ENCODE results near the gene PTGDS.

PTGDS gene

DNA sequence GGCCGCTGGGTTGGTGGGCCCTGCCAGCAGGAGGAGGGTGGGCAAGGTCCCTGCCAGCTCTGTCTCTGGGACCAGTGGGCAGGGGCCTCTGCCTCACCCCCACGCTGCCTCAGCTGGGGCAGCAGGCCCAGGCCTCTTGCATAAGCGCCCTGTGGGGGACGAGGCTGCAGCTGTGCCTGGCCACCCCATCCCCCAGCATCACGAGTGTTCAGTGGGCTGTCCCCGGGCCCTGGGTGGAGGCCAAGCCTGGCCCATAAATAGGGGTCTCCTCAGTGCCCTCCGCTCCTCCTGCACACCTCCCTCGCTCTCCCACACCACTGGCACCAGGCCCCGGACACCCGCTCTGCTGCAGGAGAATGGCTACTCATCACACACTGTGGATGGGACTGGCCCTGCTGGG is at the start of gene PTGDS:
PTGDS (plus strand) TSS at position 282 of the 400 bp plus-strand sequence; CDS start at position 357, 75 bp downstream.
- no peak within 1 kb of the TSS for H3K4me3 ChIP-seq (ENCODE audit: low read depth, low read length)
- no peak for DNase-seq (ENCODE audit: low read depth)
- TF ChIP-seq, protein P1, sequence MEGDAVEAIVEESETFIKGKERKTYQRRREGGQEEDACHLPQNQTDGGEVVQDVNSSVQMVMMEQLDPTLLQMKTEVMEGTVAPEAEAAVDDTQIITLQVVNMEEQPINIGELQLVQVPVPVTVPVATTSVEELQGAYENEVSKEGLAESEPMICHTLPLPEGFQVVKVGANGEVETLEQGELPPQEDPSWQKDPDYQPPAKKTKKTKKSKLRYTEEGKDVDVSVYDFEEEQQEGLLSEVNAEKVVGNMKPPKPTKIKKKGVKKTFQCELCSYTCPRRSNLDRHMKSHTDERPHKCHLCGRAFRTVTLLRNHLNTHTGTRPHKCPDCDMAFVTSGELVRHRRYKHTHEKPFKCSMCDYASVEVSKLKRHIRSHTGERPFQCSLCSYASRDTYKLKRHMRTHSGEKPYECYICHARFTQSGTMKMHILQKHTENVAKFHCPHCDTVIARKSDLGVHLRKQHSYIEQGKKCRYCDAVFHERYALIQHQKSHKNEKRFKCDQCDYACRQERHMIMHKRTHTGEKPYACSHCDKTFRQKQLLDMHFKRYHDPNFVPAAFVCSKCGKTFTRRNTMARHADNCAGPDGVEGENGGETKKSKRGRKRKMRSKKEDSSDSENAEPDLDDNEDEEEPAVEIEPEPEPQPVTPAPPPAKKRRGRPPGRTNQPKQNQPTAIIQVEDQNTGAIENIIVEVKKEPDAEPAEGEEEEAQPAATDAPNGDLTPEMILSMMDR (IDR thresholded peaks at IDR 0.05; ENCODE audit: low read depth, low read length, missing control alignments), result no peak

DNA sequence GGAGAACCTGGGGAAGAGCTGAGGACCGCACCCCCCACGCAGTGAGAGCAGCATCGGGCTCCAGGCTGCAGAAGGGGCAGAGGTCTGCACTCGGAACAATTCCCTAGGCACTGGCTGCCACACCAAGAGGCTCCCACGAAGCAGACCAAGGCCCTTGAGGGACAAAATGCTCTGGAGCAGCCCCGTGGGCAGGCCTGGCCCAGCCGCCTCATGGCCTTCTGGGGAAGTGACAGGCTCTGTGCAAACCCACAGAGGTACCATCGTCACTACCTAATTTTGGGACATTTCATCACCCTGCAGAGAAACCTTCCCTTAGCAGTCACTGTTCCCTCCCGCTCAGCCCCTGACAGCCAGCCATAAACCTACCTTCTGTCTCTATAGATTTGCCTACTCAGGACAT is 48.7 kb upstream of the PTGDS start:
- no peak for DNase-seq (ENCODE audit: low read depth)
- H3K4me3 ChIP-seq (ENCODE audit: low read depth, low read length), result no peak overlapping the region
- TF ChIP-seq, protein P1 (IDR thresholded peaks at IDR 0.05; ENCODE audit: low read depth, low read length, missing control alignments), result no peak

DNA sequence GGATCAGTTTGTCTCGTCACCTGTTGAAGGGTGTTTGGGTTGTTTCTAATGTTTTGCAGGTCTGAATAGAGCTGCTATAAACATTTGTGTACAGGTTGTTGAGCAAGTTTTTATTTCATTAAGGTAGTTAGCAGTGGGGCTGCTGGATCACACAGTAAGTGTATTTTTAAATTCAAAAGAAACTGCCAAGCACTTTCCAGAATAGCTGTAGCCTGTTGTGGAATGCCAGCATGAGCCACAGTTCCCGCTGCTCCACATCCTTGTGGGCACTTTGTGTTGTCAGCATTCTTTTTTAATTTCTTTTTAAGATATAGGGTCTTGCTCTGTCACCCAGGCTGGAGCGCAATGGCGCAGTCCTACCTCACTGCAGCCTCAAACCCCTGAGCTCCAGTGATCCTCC is 47.3 kb upstream of the PTGDS start:
- TF ChIP-seq, protein P1 (IDR thresholded peaks at IDR 0.05; ENCODE audit: low read depth, low read length, missing control alignments), result no peak
- DNase-seq (ENCODE audit: low read depth), result no peak
- no peak overlapping the region for H3K4me3 ChIP-seq (ENCODE audit: low read depth, low read length)

DNA sequence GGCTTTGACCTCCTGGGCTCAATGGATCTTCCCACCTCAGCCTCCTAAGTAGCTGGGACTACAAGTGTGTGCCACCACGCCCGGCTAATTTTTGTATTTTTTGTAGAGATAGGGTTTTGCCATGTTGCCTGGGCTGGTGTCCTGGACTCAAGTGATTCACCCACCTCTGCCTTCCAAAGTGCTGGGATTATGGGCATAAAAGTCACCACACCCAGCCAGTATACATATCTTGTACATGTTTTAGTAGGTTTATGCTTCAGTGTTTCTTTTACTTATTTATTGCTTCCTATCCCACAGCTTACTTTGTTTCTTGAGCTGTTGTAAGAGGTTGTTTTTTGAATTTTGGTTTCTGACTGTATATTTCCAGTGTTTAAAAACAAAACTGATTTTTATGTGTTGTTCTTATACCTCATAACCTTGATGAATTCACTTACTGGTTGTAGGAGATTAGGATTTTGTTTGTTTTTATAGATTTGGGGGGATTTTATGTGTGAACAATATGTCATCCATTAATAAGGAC is 45.6 kb upstream of the PTGDS start:
- TF ChIP-seq, protein P1 (IDR thresholded peaks at IDR 0.05; ENCODE audit: low read depth, low read length, missing control alignments), result no peak
- H3K4me3 ChIP-seq (ENCODE audit: low read depth, low read length), result no peak overlapping the region
- DNase-seq (ENCODE audit: low read depth), result no peak

DNA sequence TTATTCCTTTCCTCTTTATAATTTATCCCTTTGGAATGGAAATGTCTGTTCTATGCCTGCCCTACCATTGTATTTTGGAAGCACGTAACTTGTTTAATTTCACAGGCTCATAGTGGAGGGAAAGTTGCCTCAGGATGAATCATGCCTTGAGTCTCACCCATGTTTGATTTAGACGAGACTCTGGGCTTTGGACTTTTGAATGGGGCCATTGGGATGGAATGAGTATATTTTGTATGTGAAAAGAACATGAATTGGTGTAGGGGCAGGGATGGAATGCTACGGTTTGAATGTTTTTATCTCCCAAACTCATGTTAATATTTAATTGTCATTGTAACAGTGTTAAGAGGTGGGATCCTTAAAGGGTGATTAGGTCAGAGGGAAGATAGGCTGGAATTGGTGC is 43.0 kb upstream of the PTGDS start:
- TF ChIP-seq, protein P1 (IDR thresholded peaks at IDR 0.05; ENCODE audit: low read depth, low read length, missing control alignments), result no peak

DNA sequence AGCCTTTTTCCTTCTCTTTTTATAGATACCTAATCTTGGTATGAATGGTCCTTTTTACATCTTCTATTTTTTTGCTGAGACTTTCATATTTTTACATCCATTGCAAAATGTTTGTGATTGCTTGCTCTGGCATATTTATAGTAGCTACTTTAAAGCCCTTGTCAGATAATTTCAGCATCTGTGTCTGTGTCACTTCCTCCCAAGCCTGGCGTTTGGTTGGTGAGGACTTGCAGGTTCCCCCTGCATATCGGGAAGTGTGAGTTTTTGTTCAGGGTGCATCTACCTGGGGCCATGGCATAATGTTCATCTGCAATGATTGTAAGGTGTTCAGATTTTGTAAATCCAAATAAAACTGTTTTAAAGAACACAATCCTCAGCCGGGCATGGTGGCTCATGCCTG is 41.7 kb upstream of the PTGDS start:
- no peak overlapping the region for H3K4me3 ChIP-seq (ENCODE audit: low read depth, low read length)
- TF ChIP-seq, protein P1 (IDR thresholded peaks at IDR 0.05; ENCODE audit: low read depth, low read length, missing control alignments), result no peak
- DNase-seq (ENCODE audit: low read depth), result no peak

More for the DNA sequence above, 43.0 kb upstream of the PTGDS start:
- DNase-seq (ENCODE audit: low read depth), result no peak
- H3K4me3 ChIP-seq (ENCODE audit: low read depth, low read length), result no peak overlapping the region

DNA sequence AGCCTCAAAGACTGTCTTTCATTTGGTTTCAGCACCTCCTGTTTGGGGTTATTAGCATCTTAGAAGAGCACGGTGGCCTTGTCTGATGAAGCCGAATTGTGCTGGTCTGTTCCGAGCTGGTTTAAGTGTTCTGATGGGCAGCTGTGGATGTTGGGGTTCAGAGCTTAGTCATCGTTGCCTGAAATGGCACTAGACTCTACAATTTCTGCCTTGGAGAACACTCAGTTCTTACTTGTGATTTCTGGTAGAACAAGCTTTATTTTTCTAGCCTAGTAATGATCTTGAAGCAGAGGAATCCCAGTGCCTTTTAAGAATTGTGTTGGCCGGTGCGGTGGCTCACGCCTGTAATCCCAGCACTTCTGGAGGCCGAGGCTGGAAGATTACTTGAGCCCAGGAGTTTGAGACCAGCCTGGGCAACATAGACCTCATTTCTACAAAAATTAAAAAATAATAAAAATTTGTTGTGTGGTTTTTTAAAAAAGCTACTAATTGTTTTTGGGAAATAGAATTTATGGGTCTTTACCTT is 40.6 kb upstream of the PTGDS start:
- no peak for DNase-seq (ENCODE audit: low read depth)
- TF ChIP-seq, protein P1 (IDR thresholded peaks at IDR 0.05; ENCODE audit: low read depth, low read length, missing control alignments), result no peak
- no peak overlapping the region for H3K4me3 ChIP-seq (ENCODE audit: low read depth, low read length)
